GM12892 (cell line): ENCODE measurements around the gene ZNF805.

Experiments used
- POLR2A ChIP-seq: IDR thresholded peaks from 2 replicates; pipeline ENCODE4 v1.6.1; 2011; ENCODE audit warnings: low read depth, low read length, control low read depth
- POLR2AphosphoS5 ChIP-seq: IDR thresholded peaks from 2 replicates; pipeline ENCODE4 v1.6.1; 2011; ENCODE audit warnings: low read depth, low read length, control low read depth

- no peak for TF ChIP-seq POLR2AphosphoS5
- no peak for TF ChIP-seq POLR2A
These were observed 52.1 kb downstream of the ZNF805 start for GRCh38 chr19:57292547-57292946.
